Measurements from ENCODE around the gene CACFD1. TPM values are rescaled to one million over a fixed set of nuclear protein-coding genes. Genes with fewer than 3 reads are reported as not detected.

CACFD1 gene
- total and polyA plus RNA-seq, 2 experiments from 2014 or later: 5.8 to 18.2 TPM

- TF ChIP-seq ZNF462 (CRISPR knock-in tag; IDR thresholded peaks at IDR 0.05): no peak
- TF ChIP-seq, protein P1, sequence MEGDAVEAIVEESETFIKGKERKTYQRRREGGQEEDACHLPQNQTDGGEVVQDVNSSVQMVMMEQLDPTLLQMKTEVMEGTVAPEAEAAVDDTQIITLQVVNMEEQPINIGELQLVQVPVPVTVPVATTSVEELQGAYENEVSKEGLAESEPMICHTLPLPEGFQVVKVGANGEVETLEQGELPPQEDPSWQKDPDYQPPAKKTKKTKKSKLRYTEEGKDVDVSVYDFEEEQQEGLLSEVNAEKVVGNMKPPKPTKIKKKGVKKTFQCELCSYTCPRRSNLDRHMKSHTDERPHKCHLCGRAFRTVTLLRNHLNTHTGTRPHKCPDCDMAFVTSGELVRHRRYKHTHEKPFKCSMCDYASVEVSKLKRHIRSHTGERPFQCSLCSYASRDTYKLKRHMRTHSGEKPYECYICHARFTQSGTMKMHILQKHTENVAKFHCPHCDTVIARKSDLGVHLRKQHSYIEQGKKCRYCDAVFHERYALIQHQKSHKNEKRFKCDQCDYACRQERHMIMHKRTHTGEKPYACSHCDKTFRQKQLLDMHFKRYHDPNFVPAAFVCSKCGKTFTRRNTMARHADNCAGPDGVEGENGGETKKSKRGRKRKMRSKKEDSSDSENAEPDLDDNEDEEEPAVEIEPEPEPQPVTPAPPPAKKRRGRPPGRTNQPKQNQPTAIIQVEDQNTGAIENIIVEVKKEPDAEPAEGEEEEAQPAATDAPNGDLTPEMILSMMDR (conservative IDR thresholded peaks at IDR 0.05; ENCODE audit: low read depth in 2 of 2): no peak
- TF ChIP-seq EZH2 (IDR thresholded peaks at IDR 0.05; ENCODE audit: low read depth, unreplicated experiment): no peak
- TF ChIP-seq JUNB (IDR thresholded peaks at IDR 0.05; ENCODE audit: unreplicated experiment): no peak
- TF ChIP-seq ZNF114 (CRISPR knock-in tag; IDR thresholded peaks at IDR 0.05): no peak
- TF ChIP-seq EZH2phosphoT487 (IDR thresholded peaks at IDR 0.05; ENCODE audit: unreplicated experiment): no peak
Measured at GRCh38 chr9:133507246-133507965, 47.6 kb downstream of the CACFD1 start (continued).

DNA sequence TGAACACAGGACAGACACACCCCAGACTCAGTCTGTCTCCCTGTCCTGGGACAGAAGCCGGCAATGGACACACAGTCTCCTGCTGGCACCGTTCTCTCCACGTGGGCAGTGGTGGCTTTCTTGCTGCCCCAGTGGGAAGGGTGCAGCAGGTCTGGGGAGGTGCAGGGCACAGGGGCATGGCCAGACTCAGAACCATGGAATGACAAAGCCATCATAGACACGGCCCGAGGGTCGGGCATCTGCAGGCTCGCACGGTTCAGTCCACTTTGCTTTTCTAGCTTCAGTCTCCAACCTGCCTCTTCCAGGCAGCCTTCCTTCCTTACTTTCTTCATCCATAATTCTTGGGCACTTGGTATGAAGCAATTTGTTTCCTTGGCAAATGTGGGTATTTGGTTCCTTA is 48.3 kb downstream of the CACFD1 start:
- Mint-ChIP-seq H3K4me1 (peaks cover 18% of the 10 kb centered on the region), H3K9me3 (peaks cover 7% of the 10 kb centered on the region; the same call in 1 of the 3 replicates), H3K27ac (no peak overlapping the region), H3K27me3 (ENCODE audit: insufficient read depth, low read depth, poor library complexity) (peaks cover 5% of the 10 kb centered on the region), H3K4me3 (no peak overlapping the region), H3K36me3 (ENCODE audit: low read depth) (no peaks in the 10 kb centered on the region)
- no peaks in the 10 kb centered on the region for H3K9me2 ChIP-seq (ENCODE audit: insufficient read depth)
- H3K36me3 ChIP-seq (ENCODE audit: insufficient read depth): no peaks in the 10 kb centered on the region
- H3K27me3 ChIP-seq (ENCODE audit: insufficient read depth): no peaks in the 10 kb centered on the region
- ATAC-seq: no peak
- peaks cover 5% of the 10 kb centered on the region; the same call in 1 of the 2 replicates for H3F3A ChIP-seq (replicated peaks; ENCODE audit: low read depth)
- H2AFZ ChIP-seq: no peak overlapping the region
- H3K4me2 ChIP-seq: no peak overlapping the region
- no peak overlapping the region for H3K27ac ChIP-seq (ENCODE audit: low read depth)
- H3K79me2 ChIP-seq (replicated peaks; ENCODE audit: insufficient read depth): no peaks in the 10 kb centered on the region
- H3K4me1 ChIP-seq (ENCODE audit: insufficient read depth): peaks cover 15% of the 10 kb centered on the region
- DNase-seq (ENCODE audit: low spot score): no peak
- no peaks in the 10 kb centered on the region for H4K20me1 ChIP-seq (replicated peaks; ENCODE audit: insufficient read depth)
- no peak overlapping the region for H3K4me3 ChIP-seq
- TF ChIP-seq EZH2phosphoT487 (IDR thresholded peaks at IDR 0.05; ENCODE audit: unreplicated experiment): no peak
- TF ChIP-seq, protein P2, sequence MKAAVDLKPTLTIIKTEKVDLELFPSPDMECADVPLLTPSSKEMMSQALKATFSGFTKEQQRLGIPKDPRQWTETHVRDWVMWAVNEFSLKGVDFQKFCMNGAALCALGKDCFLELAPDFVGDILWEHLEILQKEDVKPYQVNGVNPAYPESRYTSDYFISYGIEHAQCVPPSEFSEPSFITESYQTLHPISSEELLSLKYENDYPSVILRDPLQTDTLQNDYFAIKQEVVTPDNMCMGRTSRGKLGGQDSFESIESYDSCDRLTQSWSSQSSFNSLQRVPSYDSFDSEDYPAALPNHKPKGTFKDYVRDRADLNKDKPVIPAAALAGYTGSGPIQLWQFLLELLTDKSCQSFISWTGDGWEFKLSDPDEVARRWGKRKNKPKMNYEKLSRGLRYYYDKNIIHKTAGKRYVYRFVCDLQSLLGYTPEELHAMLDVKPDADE (IDR thresholded peaks at IDR 0.05): no peak
- no peak for TF ChIP-seq STAT1 (IDR thresholded peaks at IDR 0.05; ENCODE audit: unreplicated experiment)
- TF ChIP-seq EZH2 (IDR thresholded peaks at IDR 0.05; ENCODE audit: low read depth, unreplicated experiment): no peak
- TF ChIP-seq CREB1 (CRISPR knock-in tag; IDR thresholded peaks at IDR 0.05; ENCODE audit: low read depth): no peak

Measured in GM23338 (cell line).